MM.1S (cell line): ENCODE results near the gene ABITRAM.

Experiments
- DNase-seq: peaks from one replicate; pipeline ENCODE4 v3.0.0-alpha.2; 2015
- H2AFZ ChIP-seq: fragments of 300-600 bp; sonication (generic); 2 replicates; pipeline ENCODE4 v1.6.0; 2016; ENCODE audit warnings: antibody characterized with exemption, low read length
- H3F3A ChIP-seq: fragments of 300-600 bp; sonication (generic); 2 replicates; pipeline ENCODE4 v1.6.1; 2016; ENCODE audit warnings: mild to moderate bottlenecking, antibody characterized with exemption, low read length, moderate library complexity, mixed read lengths; ENCODE audit not compliant: insufficient read depth
- H3K27ac ChIP-seq: fragments of 300-600 bp; sonication (generic); 2 replicates; pipeline ENCODE4 v1.5.1; 2016; ENCODE audit warnings: mild to moderate bottlenecking, low read length
- H3K27me3 ChIP-seq: fragments of 300-600 bp; sonication (generic); replicated peaks from 2 replicates; pipeline ENCODE4 v1.6.0; 2016; ENCODE audit warnings: low read length; ENCODE audit not compliant: insufficient read depth
- H3K36me3 ChIP-seq: fragments of 300-600 bp; sonication (generic); replicated peaks from 2 replicates; pipeline ENCODE4 v1.6.1; 2016; ENCODE audit warnings: mild to moderate bottlenecking, low read length, mixed read lengths; ENCODE audit not compliant: insufficient read depth
- H3K4me1 ChIP-seq: fragments of 300-600 bp; sonication (generic); 2 replicates; pipeline ENCODE4 v1.6.1; 2016; ENCODE audit warnings: low read length, mixed read lengths
- H3K4me2 ChIP-seq: fragments of 300-600 bp; sonication (generic); 2 replicates; pipeline ENCODE4 v1.6.0; 2016; ENCODE audit warnings: low read depth, low read length
- H3K4me3 ChIP-seq: fragments of 300-600 bp; sonication (generic); 2 replicates; pipeline ENCODE4 v1.5.1; 2016; ENCODE audit warnings: low read length, mixed read lengths
- H3K79me2 ChIP-seq: fragments of 300-600 bp; sonication (generic); 2 replicates; pipeline ENCODE4 v1.6.1; 2016; ENCODE audit warnings: mixed run types, low read length, mixed read lengths
- H3K9ac ChIP-seq: fragments of 300-600 bp; sonication (generic); 2 replicates; pipeline ENCODE4 v1.6.1; 2016; ENCODE audit warnings: low read length, mixed read lengths
- H3K9me2 ChIP-seq: fragments of 300-600 bp; sonication (generic); replicated peaks from 2 replicates; pipeline ENCODE4 v1.6.1; 2016; ENCODE audit warnings: mild to moderate bottlenecking, low read length, mixed read lengths; ENCODE audit not compliant: insufficient read depth
- H3K9me3 ChIP-seq: fragments of 300-600 bp; sonication (generic); replicated peaks from 2 replicates; pipeline ENCODE4 v1.6.1; 2016; ENCODE audit warnings: mild to moderate bottlenecking, low read length, mixed read lengths; ENCODE audit not compliant: insufficient read depth
- H4K20me1 ChIP-seq: fragments of 300-600 bp; sonication (generic); 2 replicates; pipeline ENCODE4 v1.6.1; 2016; ENCODE audit warnings: mild to moderate bottlenecking, low read length, moderate library complexity, mixed read lengths; ENCODE audit not compliant: insufficient read depth
- CTCF ChIP-seq: fragments of 300-600 bp; sonication (generic); IDR thresholded peaks from 2 replicates; pipeline ENCODE4 v1.5.1; 2016; ENCODE audit warnings: antibody characterized with exemption, low read length, mixed read lengths
- EZH2 ChIP-seq: fragments of 300-600 bp; sonication (generic); optimal IDR thresholded peaks from 2 replicates; pipeline ENCODE3; 2017; ENCODE audit warnings: low read depth, mild to moderate bottlenecking, antibody characterized with exemption, low read length, mixed read lengths
- EZH2phosphoT487 ChIP-seq: fragments of 300-600 bp; sonication (generic); IDR thresholded peaks from 2 replicates; pipeline ENCODE4 v1.6.1; 2018; ENCODE audit warnings: antibody characterized with exemption, low read length

The ABITRAM gene

GRCh38 chr9:108950168-108950567 is 16.0 kb downstream of the ABITRAM start:
- Histone ChIP-seq H2AFZ (no peak overlapping the region), H4K20me1 (no peaks in the 10 kb centered on the region), H3K9me3 (no peaks in the 10 kb centered on the region), H3K4me3 (no peak overlapping the region), H3K27ac (no peak overlapping the region), H3K36me3 (no peaks in the 10 kb centered on the region), H3K4me2 (no peak overlapping the region), H3K27me3 (no peaks in the 10 kb centered on the region), H3F3A (no peaks in the 10 kb centered on the region), H3K79me2 (no peaks in the 10 kb centered on the region), H3K9me2 (no peaks in the 10 kb centered on the region), H3K9ac (no peak overlapping the region), H3K4me1 (no peaks in the 10 kb centered on the region)
- no peak for TF ChIP-seq CTCF
- no peak for TF ChIP-seq EZH2phosphoT487
- TF ChIP-seq EZH2: no peak
- no peak for DNase-seq

GRCh38 chr9:108951578-108951977 is 17.4 kb downstream of the ABITRAM start:
- Histone ChIP-seq H3K27ac (no peak overlapping the region), H3K4me2 (no peak overlapping the region), H3K9ac (no peak overlapping the region), H2AFZ (no peak overlapping the region), H3F3A (no peaks in the 10 kb centered on the region), H3K4me1 (no peaks in the 10 kb centered on the region), H3K79me2 (no peaks in the 10 kb centered on the region), H4K20me1 (no peaks in the 10 kb centered on the region), H3K36me3 (no peaks in the 10 kb centered on the region), H3K9me3 (no peaks in the 10 kb centered on the region), H3K27me3 (no peaks in the 10 kb centered on the region), H3K4me3 (no peak overlapping the region), H3K9me2 (no peaks in the 10 kb centered on the region)
- TF ChIP-seq CTCF (no peak), EZH2phosphoT487 (no peak), EZH2 (no peak)
- no peak for DNase-seq

GRCh38 chr9:108953983-108954574 is 19.9 kb downstream of the ABITRAM start:
- no peaks in the 10 kb centered on the region for H3K4me1 ChIP-seq
- H3K9me3 ChIP-seq: no peaks in the 10 kb centered on the region
- no peaks in the 10 kb centered on the region for H3K36me3 ChIP-seq
- H4K20me1 ChIP-seq: no peaks in the 10 kb centered on the region
- DNase-seq: peak; percentile 55
- H3K9me2 ChIP-seq: no peaks in the 10 kb centered on the region
- no peak overlapping the region for H2AFZ ChIP-seq
- H3K27ac ChIP-seq: no peak overlapping the region
- H3F3A ChIP-seq: no peaks in the 10 kb centered on the region
- TF ChIP-seq CTCF (peak; percentile 58), EZH2 (no peak), EZH2phosphoT487 (no peak)
- H3K27me3 ChIP-seq: no peaks in the 10 kb centered on the region
- H3K4me2 ChIP-seq: no peak overlapping the region
- no peak overlapping the region for H3K4me3 ChIP-seq
- H3K9ac ChIP-seq: no peak overlapping the region
- no peaks in the 10 kb centered on the region for H3K79me2 ChIP-seq
